K562 (cell line): ENCODE results near the gene OR4K2. TPM values are rescaled to one million over a fixed set of nuclear protein-coding genes. Genes with fewer than 3 reads are reported as not detected.

Experiments used
- ATAC-seq: fragments of 200-7000 bp; cut with Tn5 transposase; 3 replicates; pipeline ENCODE4 v1.9.1; 2020; ENCODE audit warnings: moderate library complexity
- BruUV-seq: library from RNA; stranded (reverse); fragments of 400-500 nt; replicated peaks from 2 replicates; lab custom pipeline; 2021; lab: Mats Ljungman, UMichigan
- CTCF ChIA-PET: fragments of 300-600 bp; formaldehyde crosslinking; extraction: SDS; loops from one replicate; lab custom pipeline; 2021; ENCODE audit warnings: low intra/inter-chr PET ratio; lab: Yijun Ruan, JAX
- POLR2A ChIA-PET: fragments of 300-600, 350-650 bp; sonication (Branson Sonifier 250); formaldehyde crosslinking; extraction: SDS; loops from one replicate; lab custom pipeline; 2021; ENCODE audit warnings: antibody characterized with exemption, inconsistent platforms; lab: Yijun Ruan, JAX
- DNase-seq, 4 experiments: peaks; one replicate each; pipeline versions ENCODE4 v3.0.0 to v3.0.0-alpha.2; 2011 to 2018; ENCODE audit warnings: low spot score in 3 of 4, mixed read lengths in 3 of 4; ENCODE audit errors: extremely low read depth in 1 of 4
- FAIRE-seq: peaks from 2 replicates; lab custom pipeline; 2011; peaks lifted over from hg19 to GRCh38; lab: Jason Lieb, UNC
- H2AFZ ChIP-seq: 2 replicates; pipeline ENCODE4 v1.6.0; 2011; ENCODE audit warnings: low read depth, low read length, control low read depth, inconsistent platforms
- H3K27ac ChIP-seq: fragments of 200-600 bp; 3 replicates; pipeline ENCODE4 v1.8.0; 2011; ENCODE audit warnings: low read depth, mild to moderate bottlenecking, control low read depth, inconsistent platforms, low read length, moderate library complexity, mixed read lengths; ENCODE audit errors: extremely low read depth
- H3K27me3 ChIP-seq, 2 experiments: fragments of 300-600 bp in 1 of 2; 2 replicates in 1 of 2; 3 replicates in 1 of 2; pipeline versions ENCODE4 v1.6.0 to v1.8.0; 2011; ENCODE audit warnings: inconsistent platforms in 2 of 2, low read length in 2 of 2, mild to moderate bottlenecking in 1 of 2, mixed read lengths in 1 of 2, moderate library complexity in 1 of 2; ENCODE audit not compliant: control insufficient read depth in 2 of 2, insufficient read depth in 2 of 2
- H3K36me3 ChIP-seq: fragments of 300-600 bp; 3 replicates; pipeline ENCODE4 v1.8.0; 2011; ENCODE audit warnings: mild to moderate bottlenecking, low read length, inconsistent platforms; ENCODE audit not compliant: control insufficient read depth, insufficient read depth
- H3K4me1 ChIP-seq, 2 experiments: fragments of 200-600 bp in 1 of 2; replicated peaks in 1 of 2; 2 replicates in 1 of 2; 3 replicates in 1 of 2; pipeline versions ENCODE4 v1.5.1 to v1.8.0; 2011; ENCODE audit warnings: inconsistent platforms in 2 of 2, low read length in 2 of 2, mild to moderate bottlenecking in 1 of 2, mixed read lengths in 1 of 2, moderate library complexity in 1 of 2; ENCODE audit not compliant: control insufficient read depth in 2 of 2, insufficient read depth in 2 of 2
- H3K4me2 ChIP-seq: 2 replicates; pipeline ENCODE4 v1.6.1; 2011; ENCODE audit warnings: low read length, control low read depth, inconsistent platforms, mixed read lengths; ENCODE audit not compliant: insufficient read depth
- H3K4me3 ChIP-seq: fragments of 200-600 bp; sonication (generic), shearing (Covaris generic); 2 replicates; pipeline ENCODE4 v1.5.1; 2016; ENCODE audit warnings: control low read depth, inconsistent platforms
- H3K79me2 ChIP-seq: fragments of 200-600 bp; 3 replicates; pipeline ENCODE4 v1.8.0; 2011; ENCODE audit warnings: low read length, inconsistent platforms; ENCODE audit not compliant: control insufficient read depth, insufficient read depth
- H3K9ac ChIP-seq, 2 experiments: 2 replicates each; pipeline versions ENCODE4 v1.6.0 to v1.6.1; 2011; ENCODE audit warnings: low read depth in 2 of 2, low read length in 2 of 2, control low read depth in 1 of 2, inconsistent platforms in 1 of 2, mild to moderate bottlenecking in 1 of 2, mixed read lengths in 1 of 2; ENCODE audit not compliant: insufficient read depth in 1 of 2
- H3K9me1 ChIP-seq: one replicate; pipeline ENCODE4 v1.6.0; 2011; ENCODE audit warnings: inconsistent platforms, mild to moderate bottlenecking, low read length, moderate library complexity; ENCODE audit not compliant: control insufficient read depth, insufficient read depth
- H3K9me3 ChIP-seq: replicated peaks from 2 replicates; pipeline ENCODE4 v1.5.1; 2011; ENCODE audit warnings: low read depth, low read length, inconsistent platforms; ENCODE audit not compliant: control insufficient read depth, insufficient read depth
- H4K20me1 ChIP-seq: replicated peaks from 2 replicates; pipeline ENCODE4 v1.6.1; 2011; ENCODE audit warnings: low read length, inconsistent platforms, mixed read lengths; ENCODE audit not compliant: control insufficient read depth, insufficient read depth
- AFF4 ChIP-seq: sonication (generic); formaldehyde crosslinking; IDR thresholded peaks from 2 replicates; pipeline ENCODE4 v1.8.0; 2023; ENCODE audit warnings: mild to moderate bottlenecking, missing genetic modification reagents
- BRD9 ChIP-seq: fragments of 450-650 bp; IDR thresholded peaks from 2 replicates; pipeline ENCODE4 v1.6.1; 2018; ENCODE audit warnings: low read depth; ENCODE audit not compliant: partially characterized antibody
- CLOCK ChIP-seq: fragments of 250-450 bp; sonication (Bioruptor Pico); IDR thresholded peaks from 2 replicates; pipeline ENCODE4 v1.4.0; 2020; ENCODE audit warnings: mild to moderate bottlenecking, moderate library complexity, borderline replicate concordance
- CUX1 ChIP-seq: fragments of 200-800 bp; sonication (Bioruptor generic); IDR thresholded peaks from 2 replicates; pipeline ENCODE4 v1.6.1; 2016; ENCODE audit warnings: missing genetic modification characterization, missing compliant biosample characterization
- DACH1 ChIP-seq: fragments of 450-650 bp; IDR thresholded peaks from 2 replicates; pipeline ENCODE4 v1.6.1; 2018; ENCODE audit not compliant: partially characterized antibody
- TAF15 ChIP-seq: fragments of 200-400 bp; formaldehyde crosslinking; IDR thresholded peaks from 2 replicates; pipeline ENCODE4 v1.6.1; 2017; ENCODE audit warnings: mild to moderate bottlenecking, low read depth, low read length, moderate library complexity
- ZBTB12 ChIP-seq: fragments of 250-450 bp; sonication (Bioruptor Pico); IDR thresholded peaks from 2 replicates; pipeline ENCODE4 v1.4.0; 2020
- ZNF316 ChIP-seq: fragments of 450-650 bp; IDR thresholded peaks from 2 replicates; pipeline ENCODE4 v1.6.1; 2016
- ZNF766 ChIP-seq: fragments of 200-800 bp; sonication (Bioruptor generic); conservative IDR thresholded peaks from 2 replicates; pipeline ENCODE4 v1.6.1; 2016; ENCODE audit warnings: missing genetic modification characterization, missing compliant biosample characterization
- ZSCAN29 ChIP-seq: fragments of 450-650 bp; IDR thresholded peaks from 2 replicates; pipeline ENCODE4 v1.6.1; 2017
- WGBS: fragments of 100-300 bp; shearing (Covaris generic); methylation state at CpG from one replicate; pipeline ENCODE4 v1.1.6; 2016; ENCODE audit warnings: low coverage, mixed read lengths; ENCODE audit not compliant: insufficient coverage; ENCODE audit errors: missing lambda C conversion rate; 5-methylcytosine and 5-hydroxymethylcytosine counted together
- in situ Hi-C: fragments of 300-500 bp; cut with MboI; formaldehyde crosslinking; loops from 4 replicates; pipeline ENCODE4 v1.15.0; 2018; ENCODE audit warnings: inconsistent platforms, mixed read lengths
- intact Hi-C: fragments of 100-400 bp; cut with micrococcal nuclease; formaldehyde crosslinking; loops from 2 replicates; pipeline ENCODE4 v1.14.2; 2022
- polyA plus RNA-seq, 8 experiments: library from polyadenylated mRNA; depleted of rRNA in 4 of 8; stranded (reverse) in 5 of 8; unstranded in 3 of 8; fragments of >200 nt; fragmentation: Nextera tagmentation in 2 of 8; fragmentation: Illumina TruSeq in 1 of 8; extraction: Ambion mirVana in 2 of 8; extraction: Trizol in 1 of 8; gene quantifications; 2 replicates each; pipeline versions ENCODE4 v1.2.1 to v1.2.3, GENCODE V29; 2011 to 2014; ENCODE audit warnings: inconsistent platforms in 1 of 8, missing spikeins in 1 of 8
- total RNA-seq, 7 experiments: library from RNA; depleted of rRNA in 6 of 7; stranded (reverse); fragments of >200 nt in 6 of 7; fragmentation: Illumina TruSeq in 2 of 7; extraction: Trizol in 2 of 7; gene quantifications; 2 replicates each; pipeline versions ENCODE4 v1.2.1 to v1.2.3, GENCODE V29; 2011 to 2021; ENCODE audit warnings: low replicate concordance in 1 of 7

OR4K2 gene
- total and polyA plus RNA-seq, 9 of the 15 experiments (the other 6 are each of a cell fraction or from before 2014, with no cell fraction given): not detected

GRCh38 chr14:19828314-19828713, 46.6 kb upstream of the OR4K2 start:
- Histone ChIP-seq H3K9me1 (no peaks in the 10 kb centered on the region), H3K4me2 (no peak overlapping the region), H3K4me3 (no peak overlapping the region), H3K4me1 (no peaks in the 10 kb centered on the region), H3K27ac (no peak overlapping the region), H3K36me3 (no peaks in the 10 kb centered on the region), H2AFZ (no peak overlapping the region), H3K27me3 (no peaks in the 10 kb centered on the region), H3K79me2 (no peaks in the 10 kb centered on the region), H3K9ac (no peak overlapping the region), H4K20me1 (no peaks in the 10 kb centered on the region), H3K9me3 (no peaks in the 10 kb centered on the region)
- DNase-seq (no peak), ATAC-seq (no peak), FAIRE-seq (no peak)
- no TSS peak for BruUV-seq
- ChIA-PET POLR2A (no interaction called here), CTCF (no interaction called here)
- in situ Hi-C loops (no loop called here), intact Hi-C loops (no loop called here)
- WGBS: 9% methylated on average over 2 of the region's 2 CpGs
- TF ChIP-seq BRD9: no peak
- TF ChIP-seq CLOCK (CRISPR knock-in tag): no peak
- no peak for TF ChIP-seq ZNF766 (CRISPR knock-in tag)
- TF ChIP-seq DACH1: no peak
- no peak for TF ChIP-seq ZBTB12 (CRISPR knock-in tag)
- TF ChIP-seq ZSCAN29: no peak
- no peak for TF ChIP-seq ZNF316
- no peak for TF ChIP-seq CUX1 (CRISPR knock-in tag)
- no peak for TF ChIP-seq TAF15
- TF ChIP-seq AFF4 (CRISPR knock-in tag): no peak
